Measurements from ENCODE around the gene RASAL2. TPM values are rescaled to one million over a fixed set of nuclear protein-coding genes. Genes with fewer than 3 reads are reported as not detected.
"Not testable (repeated sequence)": the region's sequence is repeated elsewhere in the genome, so short reads cannot be mapped to it uniquely, and the experiment has no call there.

RASAL2 gene
- polyA plus RNA-seq, 6 donors from 2014 or later = 0.11 to 2.1 (median 0.55) TPM

GRCh38 chr1:178202546-178202945 is 108.6 kb downstream of the RASAL2 start:
- ATAC-seq (ENCODE audit: low read depth in 2 of 2); H3K27ac Mint-ChIP-seq: not testable (repeated sequence)
- peaks cover 0 to 15% of the 10 kb centered on the region in 2 donors for H3K36me3 Mint-ChIP-seq

DNA sequence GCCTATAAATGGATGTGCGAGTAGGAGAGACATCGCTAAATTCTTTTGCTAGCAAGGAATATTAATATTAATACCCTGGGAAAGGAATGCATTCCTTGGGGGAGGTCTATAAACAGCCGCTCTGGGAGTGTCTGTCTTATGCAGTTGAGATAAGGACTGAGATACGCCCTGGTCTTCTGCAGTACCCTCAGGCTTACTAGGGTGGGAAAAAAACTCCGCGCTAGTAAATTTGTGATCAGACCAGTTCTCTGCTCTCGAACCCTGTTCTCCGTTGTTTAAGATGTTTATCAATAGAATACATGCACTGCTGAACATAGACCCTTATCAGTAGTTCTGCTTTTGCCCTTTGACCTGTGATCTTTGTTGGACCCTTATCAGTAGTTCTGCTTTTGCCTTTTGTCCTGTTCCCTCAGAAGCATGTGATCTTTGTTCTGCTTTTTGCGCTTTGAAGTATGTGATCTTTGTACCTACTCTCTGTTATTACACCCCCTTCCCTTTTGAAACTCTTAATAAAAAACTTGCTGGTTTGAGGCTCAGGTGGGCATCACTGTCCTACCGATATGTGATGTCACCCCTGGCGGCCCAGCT is 114.5 kb downstream of the RASAL2 start:
- not testable (repeated sequence) for ATAC-seq (ENCODE audit: low read depth in 2 of 2); DNase-seq; H3K27ac Mint-ChIP-seq; H3K4me1 Mint-ChIP-seq; H3K27me3 Mint-ChIP-seq
- Mint-ChIP-seq H3K4me3 (peak overlapping the region in 1 of 8 donors; percentile 77), H3K9me3 (peaks cover 20 to 50% (median 34%) of the 10 kb centered on the region in 7 donors), H3K36me3 (peaks cover 4 to 21% of the 10 kb centered on the region in 2 donors)

More at GRCh38 chr1:178202546-178202945, 108.6 kb downstream of the RASAL2 start:
- DNase-seq, H3K4me1 Mint-ChIP-seq, H3K4me3 Mint-ChIP-seq: not testable (repeated sequence)
- Mint-ChIP-seq H3K27me3 (peaks cover 9 to 15% (median 12%) of the 10 kb centered on the region in 3 donors), H3K9me3 (peaks cover 3 to 18% (median 10%) of the 10 kb centered on the region in 7 donors)

DNA sequence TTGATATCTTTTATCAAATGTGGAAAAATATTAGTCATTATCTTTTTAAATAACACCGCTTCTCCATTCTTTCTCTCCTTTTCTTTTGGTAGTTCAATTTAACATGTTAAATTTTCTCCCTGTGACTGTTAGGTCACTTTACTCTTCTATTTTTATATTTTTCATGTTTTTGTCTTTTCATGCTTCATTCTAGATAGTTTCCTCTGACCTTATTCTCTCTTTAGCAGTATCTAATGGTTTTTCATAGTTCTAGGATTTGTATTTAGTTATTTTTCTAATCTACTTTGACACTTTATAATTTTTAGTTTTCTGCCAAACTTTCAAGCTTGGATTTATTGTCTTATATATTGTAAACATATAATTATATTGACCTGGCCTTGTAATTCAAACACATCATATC is 116.0 kb downstream of the RASAL2 start:
- H3K27me3 Mint-ChIP-seq = peaks cover 0 to 5% (median 2%) of the 10 kb centered on the region in 3 donors
- DNase-seq = no peak
- H3K36me3 Mint-ChIP-seq = peaks cover 4 to 21% of the 10 kb centered on the region in 2 donors
- no peak for ATAC-seq (ENCODE audit: low read depth in 2 of 2)
- H3K4me3 Mint-ChIP-seq = no peak overlapping the region
- no peak overlapping the region for H3K27ac Mint-ChIP-seq
- peaks cover 20 to 50% (median 34%) of the 10 kb centered on the region in 7 donors for H3K9me3 Mint-ChIP-seq
- no peaks in the 10 kb centered on the region for H3K4me1 Mint-ChIP-seq

DNA sequence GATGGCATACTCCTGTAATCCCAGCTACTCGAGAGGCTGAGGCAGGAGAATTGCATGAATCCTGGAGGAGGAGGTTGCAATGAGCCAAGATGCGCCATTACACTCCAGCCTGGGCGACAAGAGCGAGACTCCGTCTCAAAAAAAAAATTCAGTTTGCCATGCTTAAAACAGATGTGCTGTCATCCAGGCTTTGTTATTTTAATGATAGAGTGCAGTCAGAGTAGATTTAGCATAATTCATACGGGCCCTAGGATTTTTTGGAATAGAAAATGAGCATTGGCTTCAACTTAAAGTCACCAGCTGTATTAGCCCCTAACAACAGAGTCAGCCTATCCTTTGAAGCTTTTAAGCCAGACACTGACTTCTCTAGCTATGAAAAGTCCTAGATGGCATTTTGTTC is 124.6 kb downstream of the RASAL2 start:
- Mint-ChIP-seq H3K4me1 (no peaks in the 10 kb centered on the region), H3K27me3 (peaks cover 6 to 8% (median 7%) of the 10 kb centered on the region in 3 donors), H3K36me3 (no peaks in the 10 kb centered on the region), H3K4me3 (no peak overlapping the region), H3K27ac (no peak overlapping the region), H3K9me3 (no peaks in the 10 kb centered on the region)
- ATAC-seq (ENCODE audit: low read depth in 2 of 2) (no peak), DNase-seq (no peak)

GRCh38 chr1:178220094-178220493 is 126.2 kb downstream of the RASAL2 start:
- Mint-ChIP-seq H3K27me3 (peaks cover 2 to 9% (median 7%) of the 10 kb centered on the region in 3 donors), H3K36me3 (no peaks in the 10 kb centered on the region), H3K27ac (no peak overlapping the region), H3K9me3 (no peaks in the 10 kb centered on the region), H3K4me1 (no peaks in the 10 kb centered on the region), H3K4me3 (no peak overlapping the region)
- DNase-seq (no peak), ATAC-seq (ENCODE audit: low read depth in 2 of 2) (no peak)

DNA sequence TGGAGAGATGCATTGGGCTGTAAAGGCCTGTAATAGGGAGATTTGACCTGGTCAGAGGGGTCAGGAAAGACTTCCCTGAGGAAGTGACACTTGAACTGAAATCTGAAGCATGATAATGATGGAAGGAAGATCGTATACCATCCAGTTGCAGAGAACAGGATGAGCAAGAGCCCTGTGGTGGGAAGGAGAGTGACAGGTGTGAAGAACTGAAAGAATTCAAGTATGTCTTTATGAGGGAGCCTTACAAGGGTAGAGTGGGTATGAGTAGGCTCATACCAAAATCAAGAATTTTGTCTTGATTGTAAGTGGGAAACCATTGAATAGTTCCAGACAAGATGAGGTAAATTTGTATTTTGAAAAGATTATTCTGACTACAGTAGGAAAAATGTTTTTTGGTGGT is 129.4 kb downstream of the RASAL2 start:
- Mint-ChIP-seq H3K4me1 (no peaks in the 10 kb centered on the region), H3K36me3 (no peaks in the 10 kb centered on the region), H3K27ac (no peak overlapping the region), H3K27me3 (peaks cover 3 to 17% (median 8%) of the 10 kb centered on the region in 3 donors), H3K4me3 (no peak overlapping the region), H3K9me3 (no peaks in the 10 kb centered on the region)
- ATAC-seq (ENCODE audit: low read depth in 2 of 2) (no peak), DNase-seq (no peak)

DNA sequence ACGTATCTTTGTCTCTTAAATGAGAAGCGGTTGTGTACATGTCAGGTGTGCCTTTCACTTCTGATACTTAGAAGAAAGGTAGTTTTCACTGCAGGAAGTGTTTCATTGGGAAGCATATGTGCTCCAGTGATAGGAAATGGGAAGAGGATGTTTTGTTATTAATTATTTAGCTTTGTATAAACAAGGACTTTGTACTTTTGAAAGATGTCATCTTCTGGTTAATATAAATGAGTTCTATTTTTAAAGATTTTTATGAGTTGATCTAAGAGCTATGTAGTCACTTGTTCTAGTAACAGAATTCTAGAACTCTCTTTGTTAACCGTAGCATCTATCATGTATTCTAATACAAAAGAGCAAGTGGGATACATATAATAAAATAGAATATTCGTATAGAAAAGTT is 130.5 kb downstream of the RASAL2 start:
- DNase-seq (no peak), ATAC-seq (ENCODE audit: low read depth in 2 of 2) (no peak)
- Mint-ChIP-seq H3K27me3 (peaks cover 0 to 17% (median 8%) of the 10 kb centered on the region in 3 donors), H3K9me3 (no peaks in the 10 kb centered on the region), H3K36me3 (no peaks in the 10 kb centered on the region), H3K27ac (no peak overlapping the region), H3K4me1 (no peaks in the 10 kb centered on the region), H3K4me3 (no peak overlapping the region)

DNA sequence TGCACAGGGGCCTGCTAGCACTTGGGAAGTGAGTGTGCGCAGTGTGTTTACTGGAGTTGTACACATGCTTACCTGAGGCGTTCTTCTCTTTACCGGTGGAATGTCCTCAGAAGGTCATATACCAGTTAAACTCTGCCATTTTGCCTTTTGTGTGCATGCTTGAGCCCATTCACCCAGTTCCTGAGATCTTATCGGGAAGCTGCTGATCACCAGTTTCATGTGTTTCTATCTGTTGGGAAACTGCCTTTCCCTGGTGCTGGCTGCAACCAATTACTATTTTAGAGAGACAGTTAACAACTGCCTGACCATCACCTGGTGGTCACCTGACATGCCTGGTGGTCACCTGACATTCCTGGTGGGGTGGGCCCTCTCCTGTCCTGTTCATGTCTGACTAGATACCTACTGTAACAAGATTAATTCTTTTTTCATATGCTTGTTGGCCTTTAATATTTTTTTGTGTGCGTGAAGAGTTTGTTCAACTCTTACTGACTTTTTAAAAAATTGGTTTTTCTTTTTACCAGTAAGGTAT is 137.0 kb downstream of the RASAL2 start:
- Mint-ChIP-seq H3K4me3 (no peak overlapping the region), H3K27me3 (peaks cover 10 to 12% (median 10%) of the 10 kb centered on the region in 3 donors), H3K4me1 (no peaks in the 10 kb centered on the region), H3K9me3 (no peaks in the 10 kb centered on the region), H3K36me3 (no peaks in the 10 kb centered on the region), H3K27ac (peak overlapping the region in 1 of 6 donors; percentile 7)
- DNase-seq (no peak), ATAC-seq (ENCODE audit: low read depth in 2 of 2) (no peak)

- DNase-seq (no peak), ATAC-seq (ENCODE audit: low read depth in 2 of 2) (no peak)
- Mint-ChIP-seq H3K9me3 (no peaks in the 10 kb centered on the region), H3K27me3 (peaks cover 6 to 10% (median 10%) of the 10 kb centered on the region in 3 donors), H3K27ac (no peak overlapping the region), H3K4me1 (no peaks in the 10 kb centered on the region), H3K36me3 (no peaks in the 10 kb centered on the region), H3K4me3 (no peak overlapping the region)
Measured at GRCh38 chr1:178232108-178232507, 138.2 kb downstream of the RASAL2 start.

DNA sequence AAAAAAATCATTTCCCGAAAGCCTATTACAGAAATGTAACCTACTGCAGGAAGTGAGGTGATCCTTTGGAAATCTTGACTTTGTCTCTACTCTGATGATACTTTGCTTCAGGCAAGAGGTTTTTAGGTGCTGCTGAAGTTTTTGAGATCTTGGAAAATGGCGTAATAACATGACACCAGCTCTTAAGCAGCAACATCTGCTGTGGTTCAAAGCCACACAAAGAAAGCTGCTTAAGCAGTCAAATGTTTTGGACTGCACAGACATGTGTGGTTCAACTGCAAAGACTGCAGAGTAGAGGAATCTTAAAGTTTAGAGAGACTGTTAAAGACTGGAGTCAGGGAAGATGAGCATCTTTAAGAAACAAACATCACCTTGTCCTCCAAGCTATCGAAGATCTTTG is 139.0 kb downstream of the RASAL2 start:
- DNase-seq (no peak), ATAC-seq (ENCODE audit: low read depth in 2 of 2) (no peak)
- H3K4me1 Mint-ChIP-seq = no peaks in the 10 kb centered on the region
- H3K27ac Mint-ChIP-seq = no peak overlapping the region
- no peak overlapping the region for H3K4me3 Mint-ChIP-seq
- no peaks in the 10 kb centered on the region for H3K9me3 Mint-ChIP-seq
- H3K36me3 Mint-ChIP-seq = no peaks in the 10 kb centered on the region
- H3K27me3 Mint-ChIP-seq = peaks cover 6 to 14% (median 10%) of the 10 kb centered on the region in 3 donors

GRCh38 chr1:178237121-178237520 is 143.2 kb downstream of the RASAL2 start:
- Mint-ChIP-seq H3K36me3 (no peaks in the 10 kb centered on the region), H3K9me3 (no peaks in the 10 kb centered on the region), H3K4me3 (no peak overlapping the region), H3K27me3 (peaks cover 0 to 14% (median 13%) of the 10 kb centered on the region in 3 donors), H3K27ac (no peak overlapping the region), H3K4me1 (no peaks in the 10 kb centered on the region)
- no peak for DNase-seq
- no peak for ATAC-seq (ENCODE audit: low read depth in 2 of 2)

DNA sequence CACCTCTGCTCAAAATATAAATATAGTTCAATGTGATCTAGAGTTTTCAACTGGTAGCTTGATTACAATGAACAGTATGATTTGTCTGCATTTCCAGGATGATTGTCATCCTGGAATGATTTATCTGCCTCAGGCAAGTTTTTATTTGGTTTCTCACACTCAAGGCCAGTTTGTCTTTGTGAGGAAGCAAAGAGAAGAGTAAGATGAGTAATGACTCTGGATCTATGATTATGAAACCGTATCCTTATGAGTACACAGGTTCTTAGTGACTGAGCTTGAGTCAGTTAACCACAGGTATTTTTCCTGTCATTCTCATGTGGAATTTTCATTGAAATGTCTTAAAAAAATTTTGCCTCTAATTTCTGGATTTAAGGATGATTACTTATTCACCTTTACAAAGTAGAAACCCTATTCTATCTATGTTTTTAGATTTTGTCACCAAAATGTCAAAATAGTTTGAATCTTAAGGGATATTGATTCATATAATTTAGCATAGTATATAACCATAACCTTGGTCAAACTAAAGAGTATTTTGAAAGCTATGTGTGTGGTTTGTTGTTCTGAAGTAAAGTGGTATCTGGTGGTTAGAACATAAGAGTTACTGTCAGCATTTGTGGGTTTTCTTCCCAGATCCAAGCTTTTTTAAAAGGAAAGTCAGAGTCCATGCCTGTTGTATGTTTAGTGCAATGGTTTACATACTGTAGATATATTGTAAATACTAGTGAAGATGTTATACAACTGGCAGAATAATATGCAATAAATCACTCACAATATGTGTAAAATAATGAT is 145.0 kb downstream of the RASAL2 start:
- peaks cover 0 to 15% (median 6%) of the 10 kb centered on the region in 3 donors for H3K27me3 Mint-ChIP-seq
- no peak overlapping the region for H3K4me3 Mint-ChIP-seq
- ATAC-seq (ENCODE audit: low read depth in 2 of 2) (no peak), DNase-seq (no peak)
- H3K4me1 Mint-ChIP-seq = no peaks in the 10 kb centered on the region
- no peaks in the 10 kb centered on the region for H3K9me3 Mint-ChIP-seq
- no peaks in the 10 kb centered on the region for H3K36me3 Mint-ChIP-seq
- H3K27ac Mint-ChIP-seq = no peak overlapping the region

DNA sequence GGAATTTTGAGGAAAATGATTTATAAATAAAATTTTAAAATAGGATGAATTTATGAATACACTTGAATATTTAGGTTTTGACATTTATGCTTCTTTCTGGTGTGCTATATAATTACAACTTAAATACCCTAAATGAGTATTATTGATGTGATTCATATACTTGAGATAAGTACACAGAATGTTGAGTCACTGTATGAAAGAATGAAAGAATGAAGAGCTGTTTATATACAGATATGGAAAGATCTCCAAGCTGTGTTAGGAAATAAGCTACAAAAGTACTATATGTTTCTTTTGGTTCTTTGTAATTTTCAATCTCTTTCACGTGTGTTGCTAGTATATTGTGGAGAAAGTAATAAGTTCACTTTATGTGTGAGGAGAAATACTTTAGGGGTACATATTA is 147.2 kb downstream of the RASAL2 start:
- H3K4me1 Mint-ChIP-seq = no peaks in the 10 kb centered on the region
- H3K9me3 Mint-ChIP-seq = peaks cover 0 to 3% (median 0%) of the 10 kb centered on the region in 7 donors
- no peak overlapping the region for H3K4me3 Mint-ChIP-seq
- H3K36me3 Mint-ChIP-seq = no peaks in the 10 kb centered on the region
- DNase-seq (no peak), ATAC-seq (ENCODE audit: low read depth in 2 of 2) (no peak)
- H3K27me3 Mint-ChIP-seq = peaks cover 0 to 16% (median 6%) of the 10 kb centered on the region in 3 donors
- H3K27ac Mint-ChIP-seq = no peak overlapping the region

DNA sequence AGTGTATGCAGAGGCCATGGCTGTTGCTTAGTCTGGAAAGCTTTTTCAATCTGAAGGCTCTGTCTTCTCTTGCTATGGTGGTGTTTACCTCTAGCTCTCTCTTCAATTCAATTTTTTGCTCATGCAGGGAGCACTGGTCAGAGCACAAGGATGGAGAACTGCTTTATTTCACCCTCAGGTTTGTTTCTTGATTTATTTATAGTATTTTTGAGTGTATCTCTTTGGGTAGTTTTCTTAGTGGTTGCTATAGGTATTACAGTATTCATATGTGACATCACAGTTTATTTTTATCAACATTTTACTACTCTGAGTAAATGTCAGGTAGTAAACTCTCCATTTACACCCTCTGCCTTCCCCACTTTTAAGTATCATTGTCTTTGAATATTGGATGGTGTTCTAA is 147.9 kb downstream of the RASAL2 start:
- H3K27ac Mint-ChIP-seq = no peak overlapping the region
- no peaks in the 10 kb centered on the region for H3K4me1 Mint-ChIP-seq
- peaks cover 0 to 5% (median 0%) of the 10 kb centered on the region in 7 donors for H3K9me3 Mint-ChIP-seq
- no peaks in the 10 kb centered on the region for H3K36me3 Mint-ChIP-seq
- peaks cover 6 to 23% (median 7%) of the 10 kb centered on the region in 3 donors for H3K27me3 Mint-ChIP-seq
- ATAC-seq (ENCODE audit: low read depth in 2 of 2) = no peak
- DNase-seq = no peak
- H3K4me3 Mint-ChIP-seq = no peak overlapping the region
